HCT116 (cell line): ENCODE measurements around the gene CEP170B. TPM values are rescaled to one million over a fixed set of nuclear protein-coding genes. Genes with fewer than 3 reads are reported as not detected.

Experiments used
- ATAC-seq: fragments of 200-7000 bp; cut with Tn5 transposase; 2 replicates; pipeline ENCODE4 v1.9.1; 2020; ENCODE audit warnings: mild to moderate bottlenecking, moderate library complexity
- BruUV-seq: library from RNA; stranded (reverse); fragments of 400-500 nt; replicated peaks from 2 replicates; lab custom pipeline; 2021; lab: Mats Ljungman, UMichigan
- CTCF ChIA-PET: fragments of 300-600 bp; sonication (Branson Sonifier 250); formaldehyde crosslinking; loops from one replicate; lab custom pipeline; 2021; ENCODE audit warnings: antibody characterized with exemption; lab: Charles Lee
- POLR2A ChIA-PET: fragments of 300-600, 350-600 bp; sonication (Branson Sonifier 250); formaldehyde crosslinking; loops from one replicate; lab custom pipeline; 2021; ENCODE audit warnings: antibody characterized with exemption; lab: Charles Lee
- RAD21 ChIA-PET, 2 experiments: fragments of 300-600 bp; sonication (Branson Sonifier 250); formaldehyde crosslinking; loops; one replicate each; lab custom pipeline; 2023; ENCODE audit warnings: low total read pairs in 2 of 2; ENCODE audit not compliant: uncharacterized antibody in 2 of 2, unreplicated experiment in 2 of 2, low non-redundant PET in 1 of 2; lab: Charles Lee
- DNase-seq: peaks from one replicate; pipeline ENCODE4 v3.0.0-alpha.2; 2010; ENCODE audit warnings: low read depth, low spot score
- H2AFZ ChIP-seq: fragments of 200-600 bp; shearing (Covaris generic), sonication (generic); 2 replicates; pipeline ENCODE4 v1.6.1; 2017; ENCODE audit warnings: low read depth, mixed run types, mixed read lengths, antibody characterized with exemption, low read length; ENCODE audit not compliant: poor library complexity, severe bottlenecking
- H3K27ac ChIP-seq: 2 replicates; pipeline ENCODE4 v1.5.1; 2012; ENCODE audit warnings: low read depth, low read length
- H3K27me3 ChIP-seq: fragments of 200-600 bp; sonication (generic); 2 replicates; pipeline ENCODE4 v1.6.1; 2016; ENCODE audit warnings: mixed run types, low read length, mixed read lengths; ENCODE audit not compliant: insufficient read depth
- H3K36me3 ChIP-seq, 2 experiments: fragments of 200-500 bp in 1 of 2; fragments of 200-600 bp in 1 of 2; sonication (Bioruptor generic) in 1 of 2; sonication (generic) in 1 of 2; 2 replicates each; pipeline versions ENCODE4 v1.5.1 to v1.6.1; 2014 to 2016; ENCODE audit warnings: low read length in 2 of 2, inconsistent platforms in 1 of 2, mixed read lengths in 1 of 2, mixed run types in 1 of 2; ENCODE audit not compliant: insufficient read depth in 2 of 2, control insufficient read depth in 1 of 2
- H3K4me1 ChIP-seq, 2 experiments: fragments of 200-600 bp in 1 of 2; sonication (generic) in 1 of 2; 2 replicates each; pipeline versions ENCODE4 v1.5.1 to v1.6.1; 2012 to 2017; ENCODE audit warnings: low read length in 2 of 2, inconsistent platforms in 1 of 2, mild to moderate bottlenecking in 1 of 2, mixed read lengths in 1 of 2, mixed run types in 1 of 2, moderate library complexity in 1 of 2; ENCODE audit not compliant: insufficient read depth in 2 of 2, control insufficient read depth in 1 of 2
- H3K4me2 ChIP-seq: fragments of 200-600 bp; sonication (generic); 2 replicates; pipeline ENCODE4 v1.6.1; 2017; ENCODE audit warnings: mixed run types, low read length, mixed read lengths
- H3K4me3 ChIP-seq, 2 experiments: fragments of 200-600 bp in 1 of 2; sonication (generic) in 1 of 2; replicated peaks in 1 of 2; 2 replicates each; pipeline ENCODE4 v1.5.1; 2011 to 2016; ENCODE audit warnings: low read length in 2 of 2, control low read depth in 1 of 2, low read depth in 1 of 2, mild to moderate bottlenecking in 1 of 2, mixed read lengths in 1 of 2, mixed run types in 1 of 2
- H3K79me2 ChIP-seq: fragments of 200-600 bp; sonication (generic); 2 replicates; pipeline ENCODE4 v1.6.1; 2017; ENCODE audit warnings: mild to moderate bottlenecking, mixed run types, low read length, moderate library complexity, mixed read lengths; ENCODE audit not compliant: insufficient read depth
- H3K9ac ChIP-seq: fragments of 200-600 bp; sonication (generic); 2 replicates; pipeline ENCODE4 v1.6.1; 2016; ENCODE audit warnings: low read length, mixed read lengths
- H3K9me2 ChIP-seq: fragments of 200-600 bp; sonication (generic), shearing (Covaris generic); 2 replicates; pipeline ENCODE4 v1.6.1; 2017; ENCODE audit warnings: mixed run types, mild to moderate bottlenecking, moderate library complexity; ENCODE audit not compliant: insufficient read depth
- H3K9me3 ChIP-seq, 2 experiments: fragments of 200-500 bp in 1 of 2; fragments of 200-600 bp in 1 of 2; sonication (Bioruptor generic) in 1 of 2; sonication (generic) in 1 of 2; 2 replicates each; pipeline ENCODE4 v1.6.1; 2014 to 2017; ENCODE audit warnings: low read length in 2 of 2, mixed read lengths in 2 of 2, inconsistent platforms in 1 of 2, low read depth in 1 of 2, mild to moderate bottlenecking in 1 of 2, mixed run types in 1 of 2, moderate library complexity in 1 of 2; ENCODE audit not compliant: control insufficient read depth in 1 of 2, insufficient read depth in 1 of 2
- H4K20me1 ChIP-seq: fragments of 200-600 bp; sonication (generic), shearing (Covaris generic); 2 replicates; pipeline ENCODE4 v1.6.1; 2017; ENCODE audit warnings: mixed run types, mild to moderate bottlenecking, moderate library complexity; ENCODE audit not compliant: insufficient read depth
- ATF3 ChIP-seq: IDR thresholded peaks from 2 replicates; pipeline ENCODE4 v1.6.1; 2012
- CBX3 ChIP-seq: IDR thresholded peaks from 2 replicates; pipeline ENCODE4 v1.6.1; 2012; ENCODE audit warnings: low read depth
- ELF1 ChIP-seq: IDR thresholded peaks from 2 replicates; pipeline ENCODE4 v1.6.1; 2012; ENCODE audit warnings: low read depth, borderline replicate concordance
- FOSL1 ChIP-seq: IDR thresholded peaks from 2 replicates; pipeline ENCODE4 v1.6.1; 2012; ENCODE audit warnings: low read depth
- JUND ChIP-seq: IDR thresholded peaks from 2 replicates; pipeline ENCODE4 v1.6.1; 2012
- POLR2A ChIP-seq: IDR thresholded peaks from 2 replicates; pipeline ENCODE4 v1.7.0; 2011; ENCODE audit warnings: borderline replicate concordance; ENCODE audit not compliant: insufficient read depth, insufficient read length; ENCODE audit errors: extremely low read depth
- POLR2AphosphoS5 ChIP-seq: IDR thresholded peaks from 2 replicates; pipeline ENCODE4 v1.6.1; 2011; ENCODE audit warnings: mild to moderate bottlenecking, low read depth, low read length, moderate library complexity
- RAD21 ChIP-seq: IDR thresholded peaks from 2 replicates; pipeline ENCODE4 v1.6.1; 2012; ENCODE audit warnings: low read depth, mild to moderate bottlenecking
- SIN3A ChIP-seq: IDR thresholded peaks from 2 replicates; pipeline ENCODE4 v1.6.1; 2012; ENCODE audit warnings: low read depth
- SP1 ChIP-seq: IDR thresholded peaks from 2 replicates; pipeline ENCODE4 v1.6.1; 2012; ENCODE audit warnings: low read depth
- SRF ChIP-seq: IDR thresholded peaks from 2 replicates; pipeline ENCODE4 v1.6.1; 2012; ENCODE audit warnings: low read depth
- TCF7L2 ChIP-seq: IDR thresholded peaks from 2 replicates; pipeline ENCODE4 v1.7.0; 2011; ENCODE audit warnings: borderline replicate concordance, inconsistent platforms; ENCODE audit not compliant: insufficient read depth, insufficient read length; ENCODE audit errors: extremely low read depth
- YY1 ChIP-seq: IDR thresholded peaks from 2 replicates; pipeline ENCODE4 v1.6.1; 2011; ENCODE audit warnings: low read length, low read depth, moderate library complexity, mild to moderate bottlenecking; ENCODE audit not compliant: insufficient replicate concordance; ENCODE audit errors: extremely low read depth
- intact Hi-C: fragments of 100-400 bp; cut with micrococcal nuclease; formaldehyde crosslinking; loops from 2 replicates; pipeline ENCODE4 v1.10.0; 2022
- total RNA-seq: library from RNA; stranded (reverse); gene quantifications from one replicate; pipeline ENCODE4 v1.2.1, GENCODE V29; 2021; ENCODE audit not compliant: unreplicated experiment
- TF ChIP-seq, protein P1 (sequence below), 3 experiments: fragments of 200-600 bp in 1 of 3; sonication (generic) in 1 of 3; IDR thresholded peaks in 2 of 3; conservative IDR thresholded peaks in 1 of 3; 2 replicates each; pipeline ENCODE4 v1.5.1; 2012 to 2017; ENCODE audit warnings: low read depth in 2 of 3, low read length in 2 of 3, antibody characterized with exemption in 1 of 3, borderline replicate concordance in 1 of 3, control low read depth in 1 of 3, mild to moderate bottlenecking in 1 of 3, mixed read lengths in 1 of 3, mixed run types in 1 of 3, moderate library complexity in 1 of 3; ENCODE audit not compliant: insufficient read depth in 1 of 3
- TF ChIP-seq, protein P2 (sequence below): IDR thresholded peaks from 2 replicates; pipeline ENCODE4 v1.6.1; 2011; ENCODE audit warnings: mild to moderate bottlenecking, low read length, moderate library complexity; ENCODE audit not compliant: insufficient replicate concordance; ENCODE audit errors: extremely low read depth

Gene CEP170B
- total RNA-seq, 1 experiment from 2014 or later: 45.9 TPM

GRCh38 chr14:104888489-104889374, 23.7 kb downstream of the CEP170B start:
- Histone ChIP-seq H3K27ac (no peak overlapping the region), H4K20me1 (no peaks in the 10 kb centered on the region), H3K36me3 (peaks cover 3 to 21% of the 10 kb centered on the region in 2 experiments; a peak in 2 of 4 replicates), H3K4me1 (no peaks in the 10 kb centered on the region), H3K9me2 (no peaks in the 10 kb centered on the region), H2AFZ (no peak overlapping the region), H3K27me3 (no peaks in the 10 kb centered on the region), H3K9ac (no peak overlapping the region), H3K79me2 (no peaks in the 10 kb centered on the region), H3K4me2 (no peak overlapping the region), H3K4me3 (no peak overlapping the region), H3K9me3 (no peaks in the 10 kb centered on the region)
- DNase-seq (no peak), ATAC-seq (no peak)
- no peak for TF ChIP-seq ELF1
- TF ChIP-seq POLR2AphosphoS5: no peak
- no peak for TF ChIP-seq ATF3
- no peak for TF ChIP-seq FOSL1
- no peak for TF ChIP-seq YY1
- TF ChIP-seq JUND: no peak
- TF ChIP-seq RAD21: no peak
- TF ChIP-seq POLR2A: no peak
- TF ChIP-seq SRF: no peak
- no peak for TF ChIP-seq TCF7L2
- TF ChIP-seq, protein P1, sequence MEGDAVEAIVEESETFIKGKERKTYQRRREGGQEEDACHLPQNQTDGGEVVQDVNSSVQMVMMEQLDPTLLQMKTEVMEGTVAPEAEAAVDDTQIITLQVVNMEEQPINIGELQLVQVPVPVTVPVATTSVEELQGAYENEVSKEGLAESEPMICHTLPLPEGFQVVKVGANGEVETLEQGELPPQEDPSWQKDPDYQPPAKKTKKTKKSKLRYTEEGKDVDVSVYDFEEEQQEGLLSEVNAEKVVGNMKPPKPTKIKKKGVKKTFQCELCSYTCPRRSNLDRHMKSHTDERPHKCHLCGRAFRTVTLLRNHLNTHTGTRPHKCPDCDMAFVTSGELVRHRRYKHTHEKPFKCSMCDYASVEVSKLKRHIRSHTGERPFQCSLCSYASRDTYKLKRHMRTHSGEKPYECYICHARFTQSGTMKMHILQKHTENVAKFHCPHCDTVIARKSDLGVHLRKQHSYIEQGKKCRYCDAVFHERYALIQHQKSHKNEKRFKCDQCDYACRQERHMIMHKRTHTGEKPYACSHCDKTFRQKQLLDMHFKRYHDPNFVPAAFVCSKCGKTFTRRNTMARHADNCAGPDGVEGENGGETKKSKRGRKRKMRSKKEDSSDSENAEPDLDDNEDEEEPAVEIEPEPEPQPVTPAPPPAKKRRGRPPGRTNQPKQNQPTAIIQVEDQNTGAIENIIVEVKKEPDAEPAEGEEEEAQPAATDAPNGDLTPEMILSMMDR (IDR thresholded peaks at IDR 0.05 in 2 of 3, conservative IDR thresholded peaks at IDR 0.05 in 1 of 3; ENCODE audit: borderline replicate concordance in 1 of 3, insufficient read depth in 1 of 3, low read depth in 2 of 3, low read length in 2 of 3): no peak
- TF ChIP-seq SP1: no peak
- TF ChIP-seq CBX3: no peak
- TF ChIP-seq, protein P2, sequence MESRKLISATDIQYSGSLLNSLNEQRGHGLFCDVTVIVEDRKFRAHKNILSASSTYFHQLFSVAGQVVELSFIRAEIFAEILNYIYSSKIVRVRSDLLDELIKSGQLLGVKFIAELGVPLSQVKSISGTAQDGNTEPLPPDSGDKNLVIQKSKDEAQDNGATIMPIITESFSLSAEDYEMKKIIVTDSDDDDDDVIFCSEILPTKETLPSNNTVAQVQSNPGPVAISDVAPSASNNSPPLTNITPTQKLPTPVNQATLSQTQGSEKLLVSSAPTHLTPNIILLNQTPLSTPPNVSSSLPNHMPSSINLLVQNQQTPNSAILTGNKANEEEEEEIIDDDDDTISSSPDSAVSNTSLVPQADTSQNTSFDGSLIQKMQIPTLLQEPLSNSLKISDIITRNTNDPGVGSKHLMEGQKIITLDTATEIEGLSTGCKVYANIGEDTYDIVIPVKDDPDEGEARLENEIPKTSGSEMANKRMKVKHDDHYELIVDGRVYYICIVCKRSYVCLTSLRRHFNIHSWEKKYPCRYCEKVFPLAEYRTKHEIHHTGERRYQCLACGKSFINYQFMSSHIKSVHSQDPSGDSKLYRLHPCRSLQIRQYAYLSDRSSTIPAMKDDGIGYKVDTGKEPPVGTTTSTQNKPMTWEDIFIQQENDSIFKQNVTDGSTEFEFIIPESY: no peak
- no peak for TF ChIP-seq SIN3A
- ChIA-PET CTCF (no interaction called here), POLR2A (no interaction called here), RAD21 (no interaction called here)
- intact Hi-C loops: no loop called here
- BruUV-seq: no TSS peak
